ENCODE results near the gene MAOA. TPM values are rescaled to one million over a fixed set of nuclear protein-coding genes. Genes with fewer than 3 reads are reported as not detected.
"Not testable (repeated sequence)": the region's sequence is repeated elsewhere in the genome, so short reads cannot be mapped to it uniquely, and the experiment has no call there.

MAOA gene
- total RNA-seq, 1 donor from 2014 or later: 2.1 TPM

DNA sequence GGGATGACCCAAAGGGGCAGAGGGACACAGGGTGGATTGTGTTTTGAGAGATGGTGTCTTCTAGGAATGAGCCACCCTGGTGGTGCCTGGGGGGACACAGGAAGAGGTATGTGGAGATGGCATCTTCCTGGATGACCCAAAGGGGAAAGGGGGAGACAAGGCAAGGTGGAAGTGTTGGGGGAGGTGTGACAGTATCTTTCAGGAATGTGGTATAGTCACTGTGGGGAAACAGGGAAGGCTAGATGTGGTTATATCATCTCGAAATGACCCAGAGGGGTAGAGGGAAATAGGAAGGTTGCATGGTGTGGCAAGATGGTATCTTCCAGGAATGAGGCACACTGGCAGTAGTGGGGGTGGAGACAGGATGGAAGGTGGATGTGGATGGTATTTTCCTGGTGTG lies 62.9 kb downstream of the MAOA start:
- no peak for DNase-seq (ENCODE audit: low read depth)
- Histone ChIP-seq H3K27me3 (ENCODE audit: control insufficient read depth, insufficient read depth, low read length) (no peaks in the 10 kb centered on the region), H3K36me3 (ENCODE audit: control insufficient read depth, insufficient read depth, low read length) (no peaks in the 10 kb centered on the region), H3K4me3 (ENCODE audit: low read depth, low read length) (no peak overlapping the region)
- TF ChIP-seq CTCF (IDR thresholded peaks at IDR 0.05; ENCODE audit: insufficient read depth, low read length, poor library complexity, severe bottlenecking): no peak

GRCh38 chrX:43720082-43720481 lies 64.0 kb downstream of the MAOA start:
- no peak for DNase-seq (ENCODE audit: low read depth)
- no peak for TF ChIP-seq CTCF (IDR thresholded peaks at IDR 0.05; ENCODE audit: insufficient read depth, low read length, poor library complexity, severe bottlenecking)
- H3K36me3 ChIP-seq (ENCODE audit: control insufficient read depth, insufficient read depth, low read length): no peaks in the 10 kb centered on the region
- H3K27me3 ChIP-seq (ENCODE audit: control insufficient read depth, insufficient read depth, low read length): no peaks in the 10 kb centered on the region
- no peak overlapping the region for H3K4me3 ChIP-seq (ENCODE audit: low read depth, low read length)

DNA sequence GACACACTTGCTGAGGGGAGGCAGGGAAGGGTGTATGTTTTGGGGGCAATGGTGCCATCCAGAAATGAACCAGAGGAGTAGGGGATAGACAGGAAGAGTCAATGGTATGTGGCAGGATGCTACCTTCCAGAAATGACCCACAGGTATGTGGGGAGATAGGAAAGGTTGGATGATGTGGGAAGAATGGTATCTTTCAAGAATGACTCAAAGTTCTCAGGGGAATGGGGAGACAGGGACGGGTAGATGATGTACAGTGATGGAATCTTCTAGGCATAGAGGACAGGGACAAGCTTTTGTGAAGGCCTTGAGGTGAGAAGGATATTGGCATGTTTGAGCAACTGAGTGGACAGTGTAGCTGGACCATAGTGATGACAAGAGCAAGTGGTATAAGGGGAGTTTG lies 64.9 kb downstream of the MAOA start:
- no peaks in the 10 kb centered on the region for H3K27me3 ChIP-seq (ENCODE audit: control insufficient read depth, insufficient read depth, low read length)
- no peak overlapping the region for H3K4me3 ChIP-seq (ENCODE audit: low read depth, low read length)
- no peaks in the 10 kb centered on the region for H3K36me3 ChIP-seq (ENCODE audit: control insufficient read depth, insufficient read depth, low read length)
- DNase-seq (ENCODE audit: low read depth): no peak
- TF ChIP-seq CTCF (IDR thresholded peaks at IDR 0.05; ENCODE audit: insufficient read depth, low read length, poor library complexity, severe bottlenecking): no peak

GRCh38 chrX:43725227-43725626 lies 69.1 kb downstream of the MAOA start:
- H3K4me3 ChIP-seq (ENCODE audit: low read depth, low read length); DNase-seq (ENCODE audit: low read depth); H3K36me3 ChIP-seq (ENCODE audit: control insufficient read depth, insufficient read depth, low read length); H3K27me3 ChIP-seq (ENCODE audit: control insufficient read depth, insufficient read depth, low read length): not testable (repeated sequence)

- H3K4me3 ChIP-seq (ENCODE audit: low read depth, low read length); H3K27me3 ChIP-seq (ENCODE audit: control insufficient read depth, insufficient read depth, low read length); DNase-seq (ENCODE audit: low read depth); H3K36me3 ChIP-seq (ENCODE audit: control insufficient read depth, insufficient read depth, low read length): not testable (repeated sequence)
Measured at GRCh38 chrX:43727254-43727653, 71.2 kb downstream of the MAOA start.

- DNase-seq (ENCODE audit: low read depth): no peak
- no peaks in the 10 kb centered on the region for H3K36me3 ChIP-seq (ENCODE audit: control insufficient read depth, insufficient read depth, low read length)
- no peaks in the 10 kb centered on the region for H3K27me3 ChIP-seq (ENCODE audit: control insufficient read depth, insufficient read depth, low read length)
- no peak for TF ChIP-seq CTCF (IDR thresholded peaks at IDR 0.05; ENCODE audit: insufficient read depth, low read length, poor library complexity, severe bottlenecking)
- no peak overlapping the region for H3K4me3 ChIP-seq (ENCODE audit: low read depth, low read length)
Measured at GRCh38 chrX:43728002-43728401, 71.9 kb downstream of the MAOA start.

- Histone ChIP-seq H3K27me3 (ENCODE audit: control insufficient read depth, insufficient read depth, low read length) (no peaks in the 10 kb centered on the region), H3K4me3 (ENCODE audit: low read depth, low read length) (no peak overlapping the region), H3K36me3 (ENCODE audit: control insufficient read depth, insufficient read depth, low read length) (no peaks in the 10 kb centered on the region)
- TF ChIP-seq CTCF (IDR thresholded peaks at IDR 0.05; ENCODE audit: insufficient read depth, low read length, poor library complexity, severe bottlenecking): no peak
- DNase-seq (ENCODE audit: low read depth): no peak
Measured at GRCh38 chrX:43728966-43729365, 72.9 kb downstream of the MAOA start.

Data from kidney epithelial cell (primary cell).